ENCODE data around the gene LMO7.
"Not testable (repeated sequence)": the region's sequence is repeated elsewhere in the genome, so short reads cannot be mapped to it uniquely, and the experiment has no call there.

DNA sequence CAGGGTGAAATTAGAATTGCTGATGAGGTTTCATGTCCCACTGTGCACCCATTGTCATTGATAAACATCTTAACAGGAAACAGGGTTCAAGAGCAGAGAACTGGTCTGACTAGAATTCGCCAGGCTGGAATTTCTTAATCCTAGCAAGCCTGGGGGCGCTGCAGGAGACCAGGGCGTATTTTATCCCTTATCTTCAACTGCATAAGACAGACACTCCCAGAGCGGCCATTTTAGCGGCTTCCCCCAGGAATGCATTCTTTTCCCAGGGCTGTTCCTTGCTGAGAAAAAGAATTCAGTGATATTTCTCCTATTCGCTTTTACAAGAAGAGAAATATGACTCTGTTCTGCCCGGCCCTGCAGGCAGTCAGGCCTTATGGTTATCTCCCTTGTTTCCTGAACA lies 63.6 kb downstream of the LMO7 start:
- TF ChIP-seq POLR2A (IDR thresholded peaks at IDR 0.05; ENCODE audit: low read length); GATA1 (IDR thresholded peaks at IDR 0.05; ENCODE audit: low read depth, low read length): not testable (repeated sequence)

Data from erythroblast (primary cell).